H1 (cell line): ENCODE results near the gene GTF2IRD1. TPM values are rescaled to one million over a fixed set of nuclear protein-coding genes. Genes with fewer than 3 reads are reported as not detected.

Experiments
- CTCF ChIA-PET: fragments of 300-600 bp; sonication (Branson Sonifier 250); formaldehyde crosslinking; loops from one replicate; lab custom pipeline; 2021; ENCODE audit not compliant: partially characterized antibody; lab: Charles Lee
- POLR2A ChIA-PET: fragments of 300-600 bp; sonication (Branson Sonifier 250); formaldehyde crosslinking; loops from one replicate; lab custom pipeline; 2021; ENCODE audit warnings: inconsistent platforms; ENCODE audit not compliant: partially characterized antibody; lab: Charles Lee
- DNase-seq, 2 experiments: peaks; one replicate each; pipeline versions ENCODE4 v3.0.0 to v3.0.0-alpha.2; 2010 to 2022; ENCODE audit warnings: low spot score in 2 of 2, low read depth in 1 of 2, mixed read lengths in 1 of 2
- FAIRE-seq: peaks from 2 replicates; lab custom pipeline; 2011; peaks lifted over from hg19 to GRCh38; lab: Jason Lieb, UNC
- H2AFZ ChIP-seq: 2 replicates; pipeline ENCODE4 v1.8.1; 2012; ENCODE audit warnings: low read length, inconsistent platforms
- H2AK5ac ChIP-seq: 2 replicates; pipeline ENCODE4 v1.6.1; 2013; ENCODE audit warnings: low read depth, low read length
- H2BK120ac ChIP-seq: replicated peaks from 2 replicates; pipeline ENCODE3; 2013; ENCODE audit warnings: low read depth, low read length, inconsistent platforms
- H2BK12ac ChIP-seq: 2 replicates; pipeline ENCODE4 v1.6.1; 2013; ENCODE audit warnings: low read depth, low read length
- H2BK15ac ChIP-seq: 2 replicates; pipeline ENCODE4 v1.6.1; 2013; ENCODE audit warnings: low read length
- H2BK20ac ChIP-seq: 2 replicates; pipeline ENCODE4 v1.6.1; 2013; ENCODE audit warnings: low read length
- H2BK5ac ChIP-seq: 2 replicates; pipeline ENCODE4 v1.6.1; 2013; ENCODE audit warnings: low read depth, low read length
- H3K14ac ChIP-seq: 2 replicates; pipeline ENCODE4 v1.6.1; 2013; ENCODE audit warnings: inconsistent platforms; ENCODE audit not compliant: insufficient read length
- H3K18ac ChIP-seq: 2 replicates; pipeline ENCODE4 v1.6.1; 2013; ENCODE audit warnings: low read length; ENCODE audit errors: extremely low read depth
- H3K23ac ChIP-seq: 2 replicates; pipeline ENCODE4 v1.6.1; 2013; ENCODE audit warnings: inconsistent platforms; ENCODE audit not compliant: insufficient read length
- H3K23me2 ChIP-seq: 2 replicates; pipeline ENCODE4 v1.6.1; 2013; ENCODE audit warnings: low read depth, low read length
- H3K27ac ChIP-seq: 2 replicates; pipeline ENCODE4 v1.6.1; 2011; ENCODE audit warnings: low read depth, low read length, inconsistent platforms
- H3K27me3 ChIP-seq, 4 experiments: replicated peaks in 1 of 4; 1 replicate in 1 of 4; 2 replicates in 3 of 4; pipeline versions ENCODE4 v1.6.1 to v1.8.1; 2011 to 2013; ENCODE audit warnings: low read length in 3 of 4, mild to moderate bottlenecking in 3 of 4, inconsistent platforms in 2 of 4, mixed read lengths in 2 of 4, moderate library complexity in 1 of 4; ENCODE audit not compliant: control insufficient read depth in 3 of 4, insufficient read depth in 3 of 4; ENCODE audit errors: extremely low read depth in 1 of 4
- H3K36me3 ChIP-seq, 4 experiments: 2 replicates each; pipeline versions ENCODE4 v1.6.1 to v1.8.1; 2011 to 2013; ENCODE audit warnings: mild to moderate bottlenecking in 4 of 4, low read length in 3 of 4, moderate library complexity in 2 of 4, control low read depth in 1 of 4, inconsistent platforms in 1 of 4; ENCODE audit not compliant: insufficient read depth in 4 of 4, control insufficient read depth in 2 of 4
- H3K4ac ChIP-seq: replicated peaks from 2 replicates; pipeline ENCODE3; 2013; ENCODE audit warnings: low read length, low read depth, mixed read lengths, inconsistent platforms; ENCODE audit not compliant: insufficient read length
- H3K4me1 ChIP-seq, 4 experiments: replicated peaks in 1 of 4; 1 replicate in 1 of 4; 2 replicates in 3 of 4; pipeline versions ENCODE4 v1.6.1 to v1.8.1; 2011 to 2013; ENCODE audit warnings: low read length in 3 of 4, inconsistent platforms in 2 of 4, mixed read lengths in 1 of 4; ENCODE audit not compliant: insufficient read depth in 4 of 4, control insufficient read depth in 3 of 4
- H3K4me2 ChIP-seq, 2 experiments: 2 replicates each; pipeline versions ENCODE4 v1.6.1 to v1.8.1; 2011 to 2013; ENCODE audit warnings: low read depth in 2 of 2, low read length in 2 of 2, control low read depth in 1 of 2, inconsistent platforms in 1 of 2, mild to moderate bottlenecking in 1 of 2; ENCODE audit not compliant: insufficient read depth in 1 of 2
- H3K4me3 ChIP-seq, 4 experiments: fragments of 200-600, 300-600 bp in 1 of 4; sonication (generic), shearing (Covaris generic), sonication (Bioruptor Twin) in 1 of 4; 2 replicates each; pipeline versions ENCODE4 v1.5.1 to v1.8.1; 2011 to 2016; ENCODE audit warnings: low read length in 4 of 4, low read depth in 3 of 4, control low read depth in 2 of 4, inconsistent platforms in 2 of 4, mild to moderate bottlenecking in 2 of 4, mixed read lengths in 1 of 4, moderate library complexity in 1 of 4; ENCODE audit not compliant: insufficient read depth in 2 of 4; ENCODE audit errors: extremely low read depth in 1 of 4
- H3K56ac ChIP-seq: replicated peaks from 2 replicates; pipeline ENCODE3; 2013; ENCODE audit warnings: low read depth, mild to moderate bottlenecking, mixed read lengths, low read length, inconsistent platforms; ENCODE audit not compliant: insufficient read length
- H3K79me1 ChIP-seq: 2 replicates; pipeline ENCODE4 v1.6.1; 2013; ENCODE audit warnings: low read depth, low read length, control low read depth
- H3K79me2 ChIP-seq, 2 experiments: 2 replicates each; pipeline versions ENCODE4 v1.6.1 to v1.8.1; 2012 to 2013; ENCODE audit warnings: low read length in 2 of 2, mild to moderate bottlenecking in 2 of 2, inconsistent platforms in 1 of 2; ENCODE audit not compliant: insufficient read depth in 2 of 2, control insufficient read depth in 1 of 2
- H3K9ac ChIP-seq, 4 experiments: replicated peaks in 1 of 4; 1 replicate in 1 of 4; 2 replicates in 3 of 4; pipeline versions ENCODE4 v1.6.1 to v1.8.1; 2011 to 2013; ENCODE audit warnings: low read depth in 3 of 4, low read length in 3 of 4, control low read depth in 2 of 4, mild to moderate bottlenecking in 2 of 4, moderate library complexity in 2 of 4, inconsistent platforms in 1 of 4; ENCODE audit errors: extremely low read depth in 1 of 4
- H3K9me3 ChIP-seq, 2 experiments: 2 replicates each; pipeline versions ENCODE4 v1.6.1 to v1.8.1; 2012 to 2013; ENCODE audit warnings: mild to moderate bottlenecking in 2 of 2, moderate library complexity in 2 of 2, control low read depth in 1 of 2, inconsistent platforms in 1 of 2, low read depth in 1 of 2, low read length in 1 of 2, mixed read lengths in 1 of 2; ENCODE audit not compliant: insufficient read depth in 2 of 2
- H4K20me1 ChIP-seq, 2 experiments: replicated peaks in 1 of 2; 2 replicates each; pipeline versions ENCODE3 to v1.8.1; 2011 to 2013; ENCODE audit warnings: inconsistent platforms in 2 of 2, low read length in 2 of 2, mild to moderate bottlenecking in 1 of 2; ENCODE audit not compliant: insufficient read depth in 2 of 2, control insufficient read depth in 1 of 2
- H4K5ac ChIP-seq: 2 replicates; pipeline ENCODE4 v1.6.1; 2013; ENCODE audit warnings: low read length, low read depth, mixed read lengths, inconsistent platforms; ENCODE audit not compliant: insufficient read length
- H4K8ac ChIP-seq: 2 replicates; pipeline ENCODE4 v1.8.0; 2013; ENCODE audit warnings: mild to moderate bottlenecking, moderate library complexity, low read length, inconsistent platforms; ENCODE audit not compliant: insufficient read depth; ENCODE audit errors: extremely low read depth
- H4K91ac ChIP-seq: replicated peaks from 2 replicates; pipeline ENCODE3; 2013; ENCODE audit warnings: low read length, mixed read lengths, inconsistent platforms; ENCODE audit not compliant: insufficient read length
- ATF3 ChIP-seq: IDR thresholded peaks from 2 replicates; pipeline ENCODE4 v1.6.1; 2011; ENCODE audit warnings: low read depth, mild to moderate bottlenecking, low read length; ENCODE audit not compliant: insufficient read depth
- BACH1 ChIP-seq: IDR thresholded peaks from 2 replicates; pipeline ENCODE4 v1.6.1; 2012; ENCODE audit warnings: low read length, improper control_type of control experiment
- CHD1 ChIP-seq: IDR thresholded peaks from 2 replicates; pipeline ENCODE4 v1.6.1; 2012; ENCODE audit warnings: low read depth, low read length, improper control_type of control experiment
- CTCF ChIP-seq, 3 experiments: IDR thresholded peaks; 1 replicate in 2 of 3; 2 replicates in 1 of 3; pipeline versions ENCODE4 v1.5.1 to v1.6.1; 2011; ENCODE audit warnings: low read length in 3 of 3, mild to moderate bottlenecking in 3 of 3, inconsistent platforms in 2 of 3, low read depth in 1 of 3, moderate library complexity in 1 of 3; ENCODE audit not compliant: insufficient read depth in 1 of 3; ENCODE audit errors: control extremely low read depth in 1 of 3
- SRF ChIP-seq: IDR thresholded peaks from 2 replicates; pipeline ENCODE4 v1.6.1; 2011; ENCODE audit warnings: mild to moderate bottlenecking, low read depth, low read length, moderate library complexity
- WGBS, 2 experiments: shearing (Covaris generic) in 1 of 2; methylation state at CpG; one replicate each; pipeline versions ENCODE4 v1.1.6 to v1.1.7; 2013 to 2015; ENCODE audit warnings: low lambda C conversion rate in 2 of 2, mixed read lengths in 2 of 2, inconsistent platforms in 1 of 2, low coverage in 1 of 2, missing lambda C conversion rate in 1 of 2; ENCODE audit not compliant: insufficient replicate concordance in 2 of 2, insufficient coverage in 1 of 2, insufficient read length in 1 of 2; ENCODE audit errors: extremely low coverage in 1 of 2, missing lambda C conversion rate in 1 of 2; 5-methylcytosine and 5-hydroxymethylcytosine counted together
- polyA plus RNA-seq, 7 experiments: library from polyadenylated mRNA; depleted of rRNA in 3 of 7; stranded (reverse) in 5 of 7; unstranded in 2 of 7; fragments of >200 nt in 5 of 7; fragments of 200-250 nt in 2 of 7; gene quantifications; 1 replicate in 5 of 7; 2 replicates in 1 of 7; 4 replicates in 1 of 7; pipeline versions ENCODE4 v1.2.1 to v1.2.3, GENCODE V29; 2011 to 2013; ENCODE audit warnings: missing spikeins in 2 of 7, mixed read lengths in 2 of 7
- total RNA-seq: library from RNA; stranded (reverse); fragmentation: NEBNext Ultra II Directional; extraction: Animal tissue kit (Norgen Biotek cat#: 25700); gene quantifications from 2 replicates; pipeline ENCODE4 v1.2.1, GENCODE V29; 2021
- TF ChIP-seq, protein P1 (sequence below): IDR thresholded peaks from 2 replicates; pipeline ENCODE4 v1.6.1; 2011; ENCODE audit warnings: low read length, improper control_type of control experiment

GTF2IRD1 gene
- total and polyA plus RNA-seq, 2 of the 8 experiments (the other 6 are each of a cell fraction or from before 2014, with no cell fraction given): 27.4 to 45.4 TPM

GRCh38 chr7:74479961-74480829 lies 26.5 kb downstream of the GTF2IRD1 start:
- no peak for FAIRE-seq
- no peak overlapping the region for H2AK5ac ChIP-seq
- H3K27ac ChIP-seq: no peak overlapping the region
- H3K14ac ChIP-seq: no peak overlapping the region
- WGBS, 2 experiments: 27% methylated on average over 40 of the region's 40 CpGs; no CpG with 5 or more reads in 1 of the 2 experiments
- H3K18ac ChIP-seq: no peak overlapping the region; the same call in 1 of the 2 replicates
- CTCF ChIA-PET: interaction anchor here (0.5 to 2.8 kb wide), 3 partner anchors 30 to 84 kb away, joined by 3 to 16 read pairs (median 3); no protein-coding TSS in a partner anchor
- H2BK12ac ChIP-seq: 0 out of 2 replicates have a peak overlapping the region, but pooled peaks have one; percentile 85
- H3K27me3 ChIP-seq: no peaks in the 10 kb centered on the region
- peak overlapping the region in 2 of 4 experiments; percentile 14 to 41; a peak in 4 of 8 replicates for H3K4me3 ChIP-seq
- peaks cover 5 to 61% of the 10 kb centered on the region in 2 experiments; a peak in 3 of 4 replicates for H3K79me2 ChIP-seq
- H3K9ac ChIP-seq: no peak overlapping the region; a peak in 1 of 7 replicates
- H3K23ac ChIP-seq: no peak overlapping the region
- H3K79me1 ChIP-seq: peaks cover 27% of the 10 kb centered on the region
- DNase-seq: peak; percentile 44 to 81
- H2BK15ac ChIP-seq: no peak overlapping the region
- no peak overlapping the region for H2AFZ ChIP-seq
- no peak overlapping the region for H3K4ac ChIP-seq
- H4K8ac ChIP-seq: 0 out of 2 replicates have a peak overlapping the region, but pooled peaks have one; percentile 66
- no peak overlapping the region for H3K56ac ChIP-seq
- H3K4me1 ChIP-seq: peaks cover 3 to 17% (median 10%) of the 10 kb centered on the region in 4 experiments; a peak in 5 of 7 replicates
- peak overlapping the region; percentile 32 to 56 for H3K4me2 ChIP-seq
- H3K9me3 ChIP-seq: no peaks in the 10 kb centered on the region
- H3K23me2 ChIP-seq: no peaks in the 10 kb centered on the region
- POLR2A ChIA-PET: interaction anchor here (1.2 to 1.8 kb wide), 2 partner anchors 16 to 26 kb away, joined by 3 to 4 read pairs; partner anchors contain the start of gene GTF2IRD1
- no peak overlapping the region for H4K5ac ChIP-seq
- no peak overlapping the region for H2BK120ac ChIP-seq
- H3K36me3 ChIP-seq: no peaks in the 10 kb centered on the region
- no peak overlapping the region for H4K91ac ChIP-seq
- peaks cover 6 to 17% of the 10 kb centered on the region in 2 experiments for H4K20me1 ChIP-seq
- no peak overlapping the region for H2BK20ac ChIP-seq
- H2BK5ac ChIP-seq: peak overlapping the region; percentile 80; the same call in 1 of the 2 replicates
- TF ChIP-seq BACH1: peak; percentile 45; the same call in 1 of the 2 replicates
- TF ChIP-seq, protein P1, sequence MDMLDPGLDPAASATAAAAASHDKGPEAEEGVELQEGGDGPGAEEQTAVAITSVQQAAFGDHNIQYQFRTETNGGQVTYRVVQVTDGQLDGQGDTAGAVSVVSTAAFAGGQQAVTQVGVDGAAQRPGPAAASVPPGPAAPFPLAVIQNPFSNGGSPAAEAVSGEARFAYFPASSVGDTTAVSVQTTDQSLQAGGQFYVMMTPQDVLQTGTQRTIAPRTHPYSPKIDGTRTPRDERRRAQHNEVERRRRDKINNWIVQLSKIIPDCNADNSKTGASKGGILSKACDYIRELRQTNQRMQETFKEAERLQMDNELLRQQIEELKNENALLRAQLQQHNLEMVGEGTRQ: no peak
- TF ChIP-seq ATF3: no peak
- TF ChIP-seq CHD1: no peak
- peak in 1 of 3 experiments; percentile 1; a peak in 1 of 4 replicates for TF ChIP-seq CTCF (IDR thresholded peaks at IDR 0.05; ENCODE audit: control extremely low read depth in 1 of 3, insufficient read depth in 1 of 3, low read depth in 1 of 3, low read length in 3 of 3)
- no peak for TF ChIP-seq SRF
